Lower leg skin (tissue), 3 donors: ENCODE results near the gene MAIP1.

Source experiments
- POLR2A ChIP-seq, 2 donors: fragments of 450-650 bp; IDR thresholded peaks; one replicate each; pipeline ENCODE4 v1.6.1; 2016 to 2017; ENCODE audit warnings: antibody characterized with exemption in 2 of 2, mild to moderate bottlenecking in 1 of 2, moderate library complexity in 1 of 2
- TF ChIP-seq, protein P1 (sequence below), 3 donors: fragments of 450-650 bp; IDR thresholded peaks; one replicate each; pipeline ENCODE4 v1.5.1; 2016; ENCODE audit warnings: antibody characterized with exemption in 3 of 3, mild to moderate bottlenecking in 3 of 3, moderate library complexity in 2 of 3

DNA sequence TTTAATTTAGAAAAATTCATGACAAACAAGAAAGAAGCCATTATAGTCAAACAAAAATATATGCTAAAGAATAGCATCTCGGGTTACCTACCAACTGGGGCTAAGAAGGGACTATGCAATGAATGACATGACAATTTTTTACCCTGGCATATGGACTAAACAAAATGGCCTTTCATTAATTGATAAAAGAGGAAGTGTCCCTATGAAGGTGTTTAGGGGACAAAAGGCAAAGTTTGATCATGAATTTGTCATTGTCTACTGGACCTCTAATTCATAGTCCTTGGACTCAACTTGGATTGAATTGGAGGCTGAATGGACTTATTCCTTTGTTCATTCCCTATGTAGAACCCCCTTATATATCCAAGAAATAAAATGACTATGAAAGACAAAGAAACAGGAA is 12.7 kb downstream of the MAIP1 start:
- TF ChIP-seq, protein P1, sequence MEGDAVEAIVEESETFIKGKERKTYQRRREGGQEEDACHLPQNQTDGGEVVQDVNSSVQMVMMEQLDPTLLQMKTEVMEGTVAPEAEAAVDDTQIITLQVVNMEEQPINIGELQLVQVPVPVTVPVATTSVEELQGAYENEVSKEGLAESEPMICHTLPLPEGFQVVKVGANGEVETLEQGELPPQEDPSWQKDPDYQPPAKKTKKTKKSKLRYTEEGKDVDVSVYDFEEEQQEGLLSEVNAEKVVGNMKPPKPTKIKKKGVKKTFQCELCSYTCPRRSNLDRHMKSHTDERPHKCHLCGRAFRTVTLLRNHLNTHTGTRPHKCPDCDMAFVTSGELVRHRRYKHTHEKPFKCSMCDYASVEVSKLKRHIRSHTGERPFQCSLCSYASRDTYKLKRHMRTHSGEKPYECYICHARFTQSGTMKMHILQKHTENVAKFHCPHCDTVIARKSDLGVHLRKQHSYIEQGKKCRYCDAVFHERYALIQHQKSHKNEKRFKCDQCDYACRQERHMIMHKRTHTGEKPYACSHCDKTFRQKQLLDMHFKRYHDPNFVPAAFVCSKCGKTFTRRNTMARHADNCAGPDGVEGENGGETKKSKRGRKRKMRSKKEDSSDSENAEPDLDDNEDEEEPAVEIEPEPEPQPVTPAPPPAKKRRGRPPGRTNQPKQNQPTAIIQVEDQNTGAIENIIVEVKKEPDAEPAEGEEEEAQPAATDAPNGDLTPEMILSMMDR (IDR thresholded peaks at IDR 0.05): no peak
- no peak for TF ChIP-seq POLR2A (IDR thresholded peaks at IDR 0.05)
